NT2/D1 (cell line): ENCODE results near the gene METRNL.

Source experiments
- SUZ12 ChIP-seq: IDR thresholded peaks from 2 replicates; pipeline ENCODE4 v1.6.1; 2011; ENCODE audit not compliant: insufficient read length, insufficient read depth; ENCODE audit errors: extremely low read depth
- YY1 ChIP-seq: IDR thresholded peaks from 2 replicates; pipeline ENCODE4 v1.6.1; 2011; ENCODE audit not compliant: insufficient read length, insufficient read depth

DNA sequence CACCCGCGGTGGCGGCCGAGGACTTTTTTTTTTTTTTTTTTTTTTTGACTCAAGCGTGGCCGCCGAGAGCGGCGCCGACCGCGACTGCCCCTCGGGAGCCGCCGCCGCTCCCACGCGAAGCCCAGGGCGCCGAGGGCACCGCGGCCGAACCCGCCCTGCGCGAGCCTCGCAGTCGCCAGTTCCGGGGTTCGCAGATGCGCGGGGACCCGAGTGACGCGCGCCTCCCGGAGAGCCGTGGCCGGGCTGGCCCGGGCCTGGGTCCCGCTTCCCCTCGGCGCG lies 1.1 kb downstream of the METRNL start:
- TF ChIP-seq YY1 (no peak), SUZ12 (no peak)
